HG03175 (cell line): ENCODE measurements around the gene CAPN12.

Experiments
- ATAC-seq: cut with Tn5 transposase; IDR thresholded peaks from one replicate; pipeline ENCODE4 v1.9.1; 2021; ENCODE audit warnings: mild to moderate bottlenecking, moderate library complexity; ENCODE audit not compliant: unreplicated experiment

The CAPN12 gene

GRCh38 chr19:38739440-38740256 lies 4.6 kb downstream of the CAPN12 start:
- no peak for ATAC-seq

- ATAC-seq, result no peak
These were observed 6.1 kb downstream of the CAPN12 start for GRCh38 chr19:38737921-38738737.

GRCh38 chr19:38737281-38737865 lies 6.9 kb downstream of the CAPN12 start:
- no peak for ATAC-seq

DNA sequence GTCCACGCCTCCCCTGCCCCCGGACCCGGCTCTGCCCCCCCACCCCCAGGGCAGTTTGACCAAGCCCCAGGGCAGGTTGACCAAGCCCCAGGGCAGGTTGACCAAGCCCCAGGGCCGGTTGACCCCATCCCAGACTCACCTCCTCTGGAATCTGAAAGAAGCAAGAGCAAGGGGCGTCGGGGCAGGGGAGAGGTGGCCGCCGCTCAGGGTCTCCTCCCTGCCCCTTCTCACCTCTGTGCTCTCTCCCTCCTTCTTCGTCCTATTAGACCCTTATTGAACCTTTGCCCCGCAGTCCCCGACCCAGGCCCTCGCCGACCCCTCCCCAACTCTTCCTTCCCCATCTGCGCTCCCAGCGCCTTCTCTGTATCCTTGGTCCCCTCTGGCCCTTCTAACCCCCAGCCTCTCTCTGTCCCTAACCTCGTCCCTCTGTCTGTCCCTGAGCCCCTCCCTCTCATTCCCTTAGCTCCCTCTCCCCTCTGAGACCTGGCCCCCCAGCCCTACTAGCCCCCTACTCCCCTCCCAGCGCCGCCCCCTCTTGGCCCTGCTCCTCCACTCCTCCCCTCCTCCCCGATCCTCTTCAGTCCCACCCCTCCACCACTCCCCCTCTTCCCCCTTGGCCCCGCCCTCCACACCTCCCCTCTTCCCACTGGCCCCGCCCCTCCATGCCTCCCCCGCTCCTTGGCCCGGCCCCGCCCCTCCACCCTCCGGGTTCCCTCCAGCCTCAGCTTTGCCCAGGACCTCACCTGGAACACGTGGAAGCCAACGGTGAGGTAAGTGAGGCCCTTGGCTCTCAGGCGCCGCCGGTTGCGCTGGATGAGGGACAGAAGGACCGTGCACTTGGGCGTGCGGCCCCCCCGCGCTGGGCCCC lies 7.6 kb downstream of the CAPN12 start:
- no peak for ATAC-seq

DNA sequence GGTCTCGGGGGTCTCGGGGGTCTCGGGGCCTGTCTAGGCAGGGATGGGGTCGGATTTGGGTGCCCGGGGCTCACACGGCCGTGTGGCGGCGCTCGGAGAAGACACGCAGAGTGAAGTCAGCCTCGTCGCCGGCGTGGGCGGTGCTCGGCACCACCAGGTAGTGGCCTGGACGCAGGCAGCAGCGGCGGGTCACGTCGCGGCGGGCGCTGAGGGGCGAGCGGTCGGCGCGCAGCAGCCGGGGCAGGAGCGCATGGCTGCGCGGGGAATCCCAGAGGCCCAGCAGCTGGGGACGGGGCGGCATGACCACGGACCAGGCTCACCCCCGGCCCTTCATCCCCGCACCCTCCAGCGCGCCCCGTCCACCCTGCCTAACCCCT lies 8.2 kb downstream of the CAPN12 start:
- ATAC-seq, result no peak

DNA sequence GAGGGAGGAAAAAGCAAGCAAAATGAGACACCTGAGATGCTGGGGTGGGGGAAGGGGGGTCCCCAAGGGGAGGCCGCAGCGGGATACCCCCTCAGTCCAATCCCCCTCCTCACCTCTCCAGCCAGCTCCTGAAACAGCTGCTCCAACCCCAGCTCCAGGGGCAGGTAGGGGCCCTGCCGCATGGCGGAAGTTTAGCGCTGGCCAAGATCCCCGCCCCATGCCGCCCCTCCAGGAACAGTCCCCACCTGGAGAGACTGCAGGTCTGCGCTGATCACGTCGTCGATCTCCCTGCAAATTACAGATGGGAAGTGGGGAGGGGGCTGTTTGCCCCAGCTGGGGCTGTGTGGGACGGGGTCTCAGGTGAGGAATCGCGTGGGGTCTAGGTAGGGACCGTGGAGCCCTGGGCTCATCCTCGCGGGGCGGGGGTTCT lies 9.0 kb downstream of the CAPN12 start:
- ATAC-seq, result no peak

DNA sequence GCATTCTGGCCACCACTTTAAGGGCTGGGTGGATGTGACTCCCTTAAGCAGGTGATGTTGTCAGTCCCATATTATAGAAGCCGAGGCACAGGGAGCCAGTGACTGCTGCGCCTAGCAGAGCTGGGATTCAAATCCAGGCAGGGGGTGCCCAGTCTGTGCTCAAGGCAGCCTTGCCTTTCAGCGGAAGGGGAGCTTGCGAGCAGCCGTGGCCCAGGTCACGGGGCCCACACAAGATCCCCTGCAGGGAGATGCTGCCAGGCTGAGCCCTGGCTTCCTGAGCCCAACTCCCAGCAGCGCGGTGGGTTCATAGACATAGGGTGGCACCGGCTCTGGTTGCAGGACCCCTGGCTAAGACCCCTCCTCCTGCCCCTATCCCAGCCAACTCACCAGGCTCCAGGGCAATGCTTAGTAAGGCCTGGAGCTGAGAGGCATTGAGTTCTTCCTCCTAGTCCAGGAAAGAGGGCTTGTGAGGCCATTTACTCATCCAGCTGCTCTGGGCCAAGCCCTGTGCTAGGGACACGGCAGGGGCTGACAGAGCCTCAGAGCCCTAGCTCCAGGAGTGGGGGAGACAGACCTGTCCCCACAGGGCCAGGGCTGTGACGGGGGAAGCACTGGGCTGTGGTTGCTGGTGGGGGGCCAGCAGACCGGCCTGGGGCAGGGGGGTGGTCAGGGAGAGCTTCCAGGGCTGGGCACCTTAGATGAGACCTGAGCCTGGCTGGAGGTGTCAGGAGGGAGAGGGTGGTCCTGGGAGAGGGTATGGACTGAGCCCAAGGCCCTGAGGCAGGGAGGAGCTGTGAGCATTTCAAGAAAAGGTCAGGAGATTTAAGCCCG lies 9.6 kb downstream of the CAPN12 start:
- ATAC-seq, result no peak

DNA sequence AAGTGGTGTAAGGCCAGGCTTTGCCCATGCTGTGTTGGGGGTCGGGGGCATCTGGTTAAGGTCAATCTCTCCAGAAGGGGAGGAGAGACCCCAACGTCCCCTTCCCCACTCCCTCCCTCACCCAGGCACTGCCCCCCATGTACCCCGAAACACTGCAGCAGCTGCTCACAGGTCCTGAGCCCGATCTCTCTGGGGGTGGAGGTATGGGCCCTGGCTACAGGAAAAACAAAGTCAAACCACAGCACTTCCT lies 10.2 kb downstream of the CAPN12 start:
- no peak for ATAC-seq

DNA sequence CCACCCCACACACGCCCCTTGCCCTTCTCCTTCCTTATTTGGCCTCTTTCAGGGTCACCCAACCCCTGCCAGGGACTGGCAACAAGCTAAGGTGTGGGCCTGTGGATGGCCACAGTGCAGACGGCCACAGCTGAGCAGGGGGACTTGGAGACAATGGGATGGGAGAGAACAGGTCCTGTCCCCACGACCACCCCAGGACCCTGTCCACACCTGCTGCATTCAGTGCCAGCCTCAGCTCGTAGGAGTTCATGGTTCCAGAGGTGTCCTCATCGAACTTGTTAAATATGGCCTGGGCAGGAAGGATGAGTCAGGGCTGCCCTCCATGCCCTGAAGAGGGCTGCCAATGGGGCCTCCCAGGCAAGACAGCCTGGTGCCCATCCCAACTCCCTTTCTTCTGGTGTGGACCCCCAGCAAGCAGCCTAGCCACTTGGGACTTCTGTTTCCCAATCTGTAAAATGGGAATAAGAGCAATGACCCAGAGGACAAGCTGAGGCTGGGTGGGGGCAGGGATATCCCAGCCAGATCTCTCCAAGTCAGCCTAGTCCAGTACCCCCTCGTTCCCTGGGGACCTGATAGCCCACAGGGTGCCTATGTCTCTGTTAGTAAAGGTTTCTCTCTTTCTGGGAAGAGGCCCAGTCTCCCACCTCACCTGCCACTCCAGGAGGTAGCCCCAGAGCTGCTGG lies 10.6 kb downstream of the CAPN12 start:
- ATAC-seq, result no peak

- no peak for ATAC-seq
These were observed 11.1 kb downstream of the CAPN12 start for GRCh38 chr19:38733241-38733492.

- no peak for ATAC-seq
These were observed 12.5 kb downstream of the CAPN12 start for GRCh38 chr19:38731654-38732301.

GRCh38 chr19:38730731-38731589 lies 13.3 kb downstream of the CAPN12 start:
- ATAC-seq, result no peak

DNA sequence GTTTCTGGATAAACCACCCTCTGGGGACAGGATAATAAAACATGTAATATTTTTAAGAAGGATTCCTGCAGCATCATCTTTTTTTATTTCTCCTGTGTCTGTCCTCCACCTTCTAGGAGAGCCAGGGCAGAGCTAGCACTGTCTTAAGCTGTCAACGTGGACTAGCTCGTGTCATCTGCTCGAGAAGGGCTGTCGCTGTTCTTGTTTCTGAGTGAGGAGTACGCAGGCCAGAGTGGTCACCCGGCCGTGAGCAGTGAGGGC lies 13.9 kb downstream of the CAPN12 start:
- ATAC-seq, result no peak

GRCh38 chr19:38729653-38730469 lies 14.4 kb downstream of the CAPN12 start:
- no peak for ATAC-seq

DNA sequence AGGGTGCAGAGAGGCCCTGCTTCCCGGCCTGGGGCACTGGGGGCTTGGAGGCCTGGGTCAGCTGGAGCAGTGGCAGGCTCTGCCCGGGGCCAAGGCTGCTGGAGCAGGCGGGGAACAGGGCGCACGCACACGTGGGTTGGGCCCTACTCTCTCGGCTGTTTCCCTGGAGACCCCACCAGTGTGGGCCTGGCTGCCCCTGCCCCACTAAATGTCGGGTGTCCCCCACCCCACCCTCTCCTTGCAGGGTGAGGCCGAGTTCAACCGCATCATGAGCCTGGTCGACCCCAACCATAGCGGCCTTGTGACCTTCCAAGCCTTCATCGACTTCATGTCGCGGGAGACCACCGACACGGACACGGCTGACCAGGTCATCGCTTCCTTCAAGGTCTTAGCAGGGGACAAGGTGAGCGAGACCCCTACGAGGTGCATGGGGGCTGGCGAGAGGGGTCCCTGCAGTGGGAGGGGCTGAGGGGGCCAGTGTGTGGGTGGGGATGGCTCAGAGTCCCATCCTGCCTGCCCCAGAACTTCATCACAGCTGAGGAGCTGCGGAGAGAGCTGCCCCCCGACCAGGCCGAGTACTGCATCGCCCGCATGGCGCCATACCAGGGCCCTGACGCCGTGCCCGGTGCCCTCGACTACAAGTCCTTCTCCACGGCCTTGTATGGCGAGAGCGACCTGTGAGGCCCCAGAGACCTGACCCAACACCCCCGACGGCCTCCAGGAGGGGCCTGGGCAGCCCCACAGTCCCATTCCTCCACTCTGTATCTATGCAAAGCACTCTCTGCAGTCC lies 15.3 kb downstream of the CAPN12 start:
- ATAC-seq, result no peak

DNA sequence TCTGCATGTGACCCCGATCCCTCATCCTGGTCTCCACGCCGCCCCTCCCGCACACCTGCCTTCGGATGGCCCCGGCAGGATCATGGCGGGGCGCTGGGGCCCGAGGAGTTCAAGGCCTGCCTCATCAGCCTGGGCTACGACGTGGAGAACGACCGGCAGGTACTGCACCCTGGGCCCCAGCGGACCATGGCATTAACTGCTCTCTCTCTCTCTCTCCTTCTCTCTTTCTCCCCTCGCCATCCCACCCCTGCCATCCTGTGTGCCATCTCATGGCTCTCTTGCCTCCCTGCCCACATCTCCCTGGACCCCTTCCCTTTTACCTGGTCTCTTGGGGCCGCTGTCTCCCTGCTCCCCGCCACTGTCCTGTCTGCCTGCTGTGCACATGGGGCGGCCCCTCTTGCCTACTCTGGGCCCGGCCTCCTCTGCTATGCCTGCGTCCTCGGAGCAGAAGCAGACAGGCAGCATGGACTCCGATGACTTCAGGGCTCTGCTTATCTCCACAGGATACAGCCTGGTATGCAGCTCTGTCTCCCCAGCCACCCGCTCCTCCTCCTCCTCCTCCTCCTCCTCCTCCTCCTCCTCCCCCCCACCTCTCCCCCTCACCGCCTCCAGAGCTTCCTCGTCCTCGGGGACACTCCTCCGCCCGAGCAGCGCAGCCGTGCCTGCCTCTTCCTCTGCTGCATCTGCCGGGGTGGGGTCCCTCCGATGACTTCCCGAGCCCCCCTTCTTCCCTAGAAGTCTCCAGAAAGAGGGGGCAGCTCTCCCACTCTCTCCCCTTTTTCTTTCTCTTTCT lies 16.2 kb downstream of the CAPN12 start:
- no peak for ATAC-seq
